Rectal smooth muscle tissue (tissue), 1 donor: ENCODE results near the gene SWAP70.

Experiments
- H3K27ac ChIP-seq: one replicate; pipeline ENCODE4 v1.7.0; 2013; ENCODE audit warnings: low read depth, low read length, inconsistent platforms
- H3K27me3 ChIP-seq: one replicate; pipeline ENCODE4 v1.7.0; 2013; ENCODE audit warnings: low read length; ENCODE audit not compliant: control insufficient read depth, insufficient read depth
- H3K36me3 ChIP-seq: one replicate; pipeline ENCODE4 v1.7.0; 2013; ENCODE audit warnings: low read length; ENCODE audit not compliant: control insufficient read depth, insufficient read depth
- H3K4me1 ChIP-seq: one replicate; pipeline ENCODE4 v1.7.0; 2013; ENCODE audit warnings: low read length; ENCODE audit not compliant: control insufficient read depth, insufficient read depth
- H3K4me3 ChIP-seq: one replicate; pipeline ENCODE4 v1.7.0; 2013; ENCODE audit warnings: low read length
- H3K9ac ChIP-seq: one replicate; pipeline ENCODE4 v1.7.0; 2013; ENCODE audit warnings: low read length

The SWAP70 gene

DNA sequence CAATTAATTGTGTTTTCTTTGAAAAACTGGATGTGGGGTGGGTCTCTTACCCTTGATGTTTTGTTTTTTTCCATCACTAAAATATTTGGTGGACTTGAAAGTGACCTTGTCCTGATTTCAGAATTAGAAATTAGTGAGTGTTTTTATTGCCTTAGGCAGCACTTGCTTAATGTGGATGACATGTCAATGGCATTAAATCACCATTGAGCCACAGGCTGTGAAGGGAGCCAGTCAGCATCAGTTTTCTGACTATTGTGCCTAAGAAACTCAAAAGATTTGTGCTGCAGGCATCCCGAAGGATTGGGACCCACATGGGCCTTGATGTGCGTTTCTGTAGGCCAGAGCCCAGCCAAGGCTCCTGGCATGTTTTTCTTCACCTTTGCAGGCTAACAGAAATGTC lies 53.8 kb downstream of the SWAP70 start:
- H3K27me3 ChIP-seq, result no peaks in the 10 kb centered on the region
- H3K4me3 ChIP-seq, result no peak overlapping the region
- H3K9ac ChIP-seq, result no peak overlapping the region
- H3K36me3 ChIP-seq, result no peaks in the 10 kb centered on the region
- no peak overlapping the region for H3K27ac ChIP-seq
- peaks cover 4% of the 10 kb centered on the region for H3K4me1 ChIP-seq

DNA sequence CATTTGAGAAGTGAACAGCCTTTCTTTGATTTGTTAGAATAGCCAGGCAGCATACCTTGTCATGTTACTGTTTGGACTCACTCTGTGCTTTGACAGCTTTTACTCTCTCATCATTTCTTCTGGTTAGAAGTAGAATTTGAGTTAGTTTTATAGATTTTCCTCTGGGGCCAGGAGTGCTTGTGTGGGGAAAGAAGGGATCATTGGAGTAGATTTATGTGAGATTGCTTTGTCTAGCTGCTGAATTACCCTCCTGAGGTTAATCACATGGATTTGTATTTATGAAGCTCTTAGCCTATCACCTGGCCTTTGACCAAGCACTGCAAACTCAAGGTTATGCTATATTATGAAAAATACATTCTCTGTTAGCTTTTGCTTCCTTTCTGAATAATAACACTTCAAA lies 54.3 kb downstream of the SWAP70 start:
- peaks cover 4% of the 10 kb centered on the region for H3K4me1 ChIP-seq
- H3K36me3 ChIP-seq, result no peaks in the 10 kb centered on the region
- H3K27me3 ChIP-seq, result no peaks in the 10 kb centered on the region
- no peak overlapping the region for H3K9ac ChIP-seq
- no peak overlapping the region for H3K27ac ChIP-seq
- H3K4me3 ChIP-seq, result no peak overlapping the region

DNA sequence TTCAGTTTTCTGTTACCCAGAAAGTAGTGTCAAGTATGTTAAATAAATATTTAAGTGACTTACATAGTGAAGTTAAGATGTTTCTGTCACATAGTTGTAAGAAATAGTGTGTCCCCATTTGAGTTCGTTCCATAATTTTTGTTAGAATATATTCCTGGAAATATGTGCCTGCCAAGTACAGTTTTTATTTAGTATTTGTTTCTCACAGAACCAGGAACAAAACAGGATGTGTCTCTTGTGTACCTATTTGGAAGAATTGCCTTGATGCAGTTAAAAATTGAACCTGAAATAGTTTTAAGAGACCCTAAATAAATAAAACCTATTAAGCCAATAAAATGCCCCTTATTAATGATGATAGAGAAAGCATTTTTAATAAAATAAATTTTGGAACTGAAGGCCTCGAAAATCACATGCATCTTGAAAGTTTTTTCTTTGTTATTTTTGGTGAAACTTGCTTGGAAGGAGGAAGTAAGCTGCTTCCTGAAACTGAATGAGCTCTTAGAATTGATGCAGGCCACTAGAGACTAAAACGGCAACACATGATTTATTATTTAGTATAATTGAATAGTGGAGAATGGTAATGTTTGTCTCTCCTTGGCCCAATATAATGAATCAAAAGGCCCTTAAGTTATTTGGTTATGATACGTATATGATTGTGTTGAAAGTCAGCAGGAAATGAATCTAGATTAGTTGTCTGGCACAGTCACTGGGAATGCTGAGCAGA lies 55.9 kb downstream of the SWAP70 start:
- Histone ChIP-seq H3K27me3 (no peaks in the 10 kb centered on the region), H3K27ac (no peak overlapping the region), H3K9ac (no peak overlapping the region), H3K36me3 (no peaks in the 10 kb centered on the region), H3K4me1 (peaks cover 4% of the 10 kb centered on the region), H3K4me3 (no peak overlapping the region)

DNA sequence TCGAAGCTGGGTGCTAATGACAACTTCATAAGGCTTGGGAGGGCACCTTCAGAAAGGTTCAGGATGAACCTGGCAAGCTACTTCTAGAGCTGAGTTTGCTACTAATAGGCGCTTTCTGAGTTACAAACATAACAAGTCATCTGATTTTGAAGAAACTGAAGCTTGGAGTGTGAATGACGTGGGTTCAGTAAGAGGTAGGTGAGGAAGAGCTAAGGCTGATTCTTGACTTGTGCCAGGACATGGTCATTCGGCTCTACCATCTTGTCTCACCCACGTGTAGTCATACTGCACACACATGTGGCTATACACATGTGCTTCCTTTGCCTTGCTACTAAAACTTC lies 56.4 kb downstream of the SWAP70 start:
- no peak overlapping the region for H3K9ac ChIP-seq
- no peak overlapping the region for H3K27ac ChIP-seq

DNA sequence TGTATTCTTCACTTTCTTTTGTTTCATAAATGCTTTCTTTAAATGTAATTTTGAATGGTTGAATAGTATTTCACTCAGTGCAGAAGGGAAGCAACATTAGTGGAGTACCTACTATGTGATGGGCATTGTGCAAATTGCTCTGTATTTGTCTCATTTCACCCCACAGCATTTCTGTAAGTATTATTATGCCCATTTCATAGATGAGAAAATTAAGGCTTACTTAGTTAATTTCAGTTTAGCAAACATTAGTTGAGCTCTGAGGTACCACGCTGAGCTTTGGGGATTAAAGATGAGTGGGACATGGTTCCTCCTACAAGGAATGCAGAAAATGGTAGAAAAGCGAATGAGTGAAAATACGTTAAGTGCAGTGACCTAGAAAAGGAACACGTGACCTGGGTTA lies 58.1 kb downstream of the SWAP70 start:
- H3K27me3 ChIP-seq, result no peaks in the 10 kb centered on the region
- H3K9ac ChIP-seq, result no peak overlapping the region
- H3K36me3 ChIP-seq, result no peaks in the 10 kb centered on the region
- H3K27ac ChIP-seq, result no peak overlapping the region
- peaks cover 4% of the 10 kb centered on the region for H3K4me1 ChIP-seq
- H3K4me3 ChIP-seq, result no peak overlapping the region

More for the DNA sequence above, 56.4 kb downstream of the SWAP70 start:
- Histone ChIP-seq H3K4me3 (no peak overlapping the region), H3K4me1 (peaks cover 4% of the 10 kb centered on the region), H3K36me3 (no peaks in the 10 kb centered on the region), H3K27me3 (no peaks in the 10 kb centered on the region)

DNA sequence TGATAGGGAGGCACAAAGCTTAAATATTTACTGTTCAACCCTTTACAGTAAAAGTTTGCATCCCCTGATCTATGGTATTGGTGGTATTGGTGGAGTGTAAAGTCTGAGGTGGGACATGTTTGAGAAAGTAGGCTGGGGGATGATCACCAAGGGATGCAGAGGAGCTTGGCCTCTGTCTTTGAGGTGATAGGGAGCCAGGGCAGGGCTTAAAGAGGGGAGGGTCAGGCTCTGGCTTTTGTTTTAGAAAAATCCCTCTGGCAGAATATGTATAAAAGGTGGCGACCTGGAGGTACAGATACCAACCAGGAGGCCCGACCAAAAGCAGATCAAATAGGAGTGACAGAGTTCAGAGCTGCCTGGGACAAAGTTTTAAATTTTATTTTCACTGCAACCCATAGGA lies 59.0 kb downstream of the SWAP70 start:
- Histone ChIP-seq H3K4me1 (peaks cover 1% of the 10 kb centered on the region), H3K36me3 (peaks cover 3% of the 10 kb centered on the region), H3K9ac (no peak overlapping the region), H3K27ac (no peak overlapping the region), H3K27me3 (no peaks in the 10 kb centered on the region), H3K4me3 (no peak overlapping the region)

DNA sequence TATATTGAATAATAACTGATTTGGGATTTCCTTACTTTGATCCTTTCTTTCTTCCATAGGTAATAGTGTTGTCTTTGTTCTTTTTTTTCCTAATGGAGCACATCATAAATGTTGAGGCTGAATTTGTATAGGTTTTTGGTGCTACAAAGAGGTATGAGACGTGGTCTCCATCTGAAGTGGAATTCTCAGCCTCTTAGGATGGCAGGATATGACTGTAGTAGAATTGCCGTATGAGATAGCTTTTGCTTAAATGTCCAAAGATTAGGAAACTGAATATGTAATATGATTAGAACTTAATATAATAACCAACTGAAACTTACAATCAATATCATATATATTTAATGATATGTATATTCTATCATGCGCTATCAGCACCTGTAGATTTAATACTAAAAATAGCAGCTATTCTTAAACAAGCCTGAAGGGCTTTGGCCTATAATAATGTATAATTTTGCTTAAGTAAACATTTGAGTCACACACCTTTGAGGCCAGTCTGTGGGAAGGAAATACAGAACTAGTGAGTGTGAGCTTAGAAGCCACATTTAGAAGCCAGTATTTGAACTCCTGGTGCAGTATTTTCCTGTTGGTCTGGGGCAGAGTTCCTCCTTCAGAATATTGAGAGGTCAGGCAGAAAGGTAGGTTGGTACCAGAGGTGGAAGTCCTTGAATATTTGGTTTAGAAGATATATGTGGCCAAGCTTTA lies 62.6 kb downstream of the SWAP70 start:
- H3K27me3 ChIP-seq, result no peaks in the 10 kb centered on the region
- no peak overlapping the region for H3K27ac ChIP-seq
- H3K4me3 ChIP-seq, result no peak overlapping the region
- H3K36me3 ChIP-seq, result peaks cover 7% of the 10 kb centered on the region
- no peak overlapping the region for H3K9ac ChIP-seq
- no peaks in the 10 kb centered on the region for H3K4me1 ChIP-seq

DNA sequence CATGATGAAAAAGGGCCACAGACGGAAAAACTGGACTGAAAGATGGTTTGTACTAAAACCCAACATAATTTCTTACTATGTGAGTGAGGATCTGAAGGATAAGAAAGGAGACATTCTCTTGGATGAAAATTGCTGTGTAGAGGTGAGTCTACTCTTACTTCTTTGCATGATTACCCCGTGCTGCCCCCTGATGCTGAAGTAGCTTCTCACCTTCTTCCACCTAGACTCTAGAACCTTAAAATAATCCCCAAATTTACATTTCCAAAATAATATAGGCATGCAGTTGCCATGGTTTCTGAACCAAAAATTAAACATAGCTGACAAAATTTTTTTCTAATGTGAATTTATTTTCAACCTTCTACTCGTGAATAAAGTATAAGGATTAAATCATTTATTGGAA lies 64.2 kb downstream of the SWAP70 start:
- H3K4me3 ChIP-seq, result no peak overlapping the region
- H3K9ac ChIP-seq, result no peak overlapping the region
- H3K27me3 ChIP-seq, result no peaks in the 10 kb centered on the region
- H3K27ac ChIP-seq, result no peak overlapping the region
- H3K4me1 ChIP-seq, result no peaks in the 10 kb centered on the region
- H3K36me3 ChIP-seq, result peaks cover 11% of the 10 kb centered on the region

DNA sequence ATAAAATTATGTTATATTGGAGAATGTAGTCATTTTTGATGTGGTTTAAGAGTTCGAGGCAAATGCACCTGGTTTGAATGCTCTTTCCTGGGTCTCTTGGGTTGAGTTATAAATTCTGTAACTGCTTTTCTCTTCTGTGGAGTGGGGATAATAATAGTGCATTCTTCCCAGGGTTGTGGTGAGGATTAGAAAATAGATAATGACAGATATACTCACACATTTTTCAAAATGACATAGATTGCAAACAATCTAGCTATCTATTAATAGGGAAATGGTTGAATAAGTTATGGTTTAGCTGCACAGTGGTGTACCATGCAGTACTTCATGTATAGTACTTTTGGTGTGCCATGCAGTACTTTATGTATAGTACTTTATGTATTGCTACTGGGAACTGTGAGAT lies 67.4 kb downstream of the SWAP70 start:
- H3K4me1 ChIP-seq, result no peaks in the 10 kb centered on the region
- no peaks in the 10 kb centered on the region for H3K27me3 ChIP-seq
- H3K36me3 ChIP-seq, result peaks cover 11% of the 10 kb centered on the region
- no peak overlapping the region for H3K9ac ChIP-seq
- no peak overlapping the region for H3K4me3 ChIP-seq
- H3K27ac ChIP-seq, result no peak overlapping the region

DNA sequence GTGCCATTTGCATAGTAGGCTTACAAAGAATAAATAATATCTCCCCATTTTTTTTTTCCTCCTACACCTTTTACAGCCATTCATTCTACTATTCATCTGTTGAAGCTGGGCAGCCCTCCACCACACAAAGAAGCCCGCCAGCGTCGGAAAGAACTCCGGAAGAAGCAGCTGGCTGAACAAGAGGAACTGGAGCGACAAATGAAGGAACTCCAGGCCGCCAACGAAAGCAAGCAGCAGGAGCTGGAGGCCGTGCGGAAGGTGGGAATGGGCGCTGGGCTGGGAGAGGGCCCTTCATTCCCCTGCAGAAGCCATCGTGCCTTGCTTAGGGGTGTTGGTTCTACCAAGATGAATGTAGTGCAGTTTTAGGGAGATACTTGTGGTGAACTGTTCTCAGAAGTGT lies 68.6 kb downstream of the SWAP70 start:
- no peak overlapping the region for H3K4me3 ChIP-seq
- H3K9ac ChIP-seq, result no peak overlapping the region
- H3K36me3 ChIP-seq, result peaks cover 11% of the 10 kb centered on the region
- H3K27ac ChIP-seq, result no peak overlapping the region
- H3K4me1 ChIP-seq, result no peaks in the 10 kb centered on the region
- H3K27me3 ChIP-seq, result no peaks in the 10 kb centered on the region

DNA sequence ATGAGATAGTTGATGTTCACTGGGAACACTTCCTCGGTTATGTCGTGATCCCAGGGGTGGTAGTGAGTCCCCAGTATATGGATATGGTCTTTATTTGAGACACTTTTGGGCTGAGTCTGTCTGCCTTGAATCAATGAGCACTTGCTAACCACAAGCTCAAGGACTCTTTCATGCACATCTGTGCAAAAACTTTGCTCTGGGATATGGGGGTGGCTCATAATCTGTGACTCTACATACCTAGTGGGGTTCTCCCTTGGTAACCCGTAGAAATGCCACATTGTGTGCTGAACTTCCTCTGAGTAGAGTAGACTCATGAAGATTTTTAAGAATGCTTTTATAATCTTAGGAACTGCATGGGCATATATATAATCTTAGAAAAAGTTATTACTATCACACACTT lies 69.3 kb downstream of the SWAP70 start:
- Histone ChIP-seq H3K4me1 (no peaks in the 10 kb centered on the region), H3K27me3 (no peaks in the 10 kb centered on the region), H3K36me3 (peaks cover 6% of the 10 kb centered on the region), H3K9ac (no peak overlapping the region), H3K4me3 (no peak overlapping the region), H3K27ac (no peak overlapping the region)

DNA sequence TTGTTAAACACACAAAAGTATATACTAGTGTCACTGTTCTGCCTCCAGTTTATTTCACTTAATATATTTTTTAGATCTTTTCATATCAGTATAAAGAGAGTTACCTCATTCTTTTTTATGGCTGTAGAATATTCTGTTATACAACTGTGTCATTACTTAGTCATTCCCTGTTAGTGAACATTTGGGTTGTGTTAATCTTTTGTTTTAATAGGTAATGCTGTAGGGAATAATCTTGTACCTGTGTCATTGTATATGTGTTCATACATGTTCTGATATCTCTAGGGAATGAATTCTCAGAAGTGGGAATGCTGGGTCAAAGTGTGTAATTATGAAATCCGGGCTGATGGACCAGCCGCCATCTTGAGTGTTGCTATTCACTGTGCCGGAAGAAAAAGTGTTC lies 71.4 kb downstream of the SWAP70 start:
- Histone ChIP-seq H3K36me3 (peaks cover 7% of the 10 kb centered on the region), H3K27ac (no peak overlapping the region), H3K4me3 (no peak overlapping the region), H3K4me1 (no peaks in the 10 kb centered on the region), H3K27me3 (no peaks in the 10 kb centered on the region), H3K9ac (no peak overlapping the region)

DNA sequence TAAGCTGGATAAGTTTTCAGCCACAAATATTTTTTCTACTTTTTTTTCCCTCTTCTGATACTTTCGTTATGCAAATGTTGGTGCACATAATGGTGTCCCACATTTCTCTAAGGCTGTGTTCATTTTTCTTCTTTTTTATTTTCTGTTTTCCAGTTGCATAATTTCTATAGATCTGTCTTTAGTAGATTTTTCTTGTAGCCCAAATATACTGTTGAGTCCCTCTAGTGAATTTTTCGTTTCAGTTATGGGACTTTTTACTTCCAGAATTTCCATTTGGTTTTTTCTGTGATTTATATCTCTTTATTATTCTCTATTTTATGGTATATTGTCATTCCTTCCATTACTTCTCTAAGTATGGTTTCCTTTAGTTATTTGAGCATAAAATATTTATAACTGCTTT lies 72.0 kb downstream of the SWAP70 start:
- Histone ChIP-seq H3K4me1 (no peaks in the 10 kb centered on the region), H3K4me3 (no peak overlapping the region), H3K36me3 (peaks cover 7% of the 10 kb centered on the region), H3K9ac (no peak overlapping the region), H3K27me3 (no peaks in the 10 kb centered on the region), H3K27ac (no peak overlapping the region)
